CD4-positive, alpha-beta T cell treated with Interleukin-15 for 1 hour (primary cell): ENCODE data around the gene SYNJ2BP.

Experiments
- DNase-seq: peaks from one replicate; pipeline ENCODE4 v3.0.0-alpha.2; 2020

SYNJ2BP gene

GRCh38 chr14:70391493-70392391, 25.1 kb downstream of the SYNJ2BP start:
- DNase-seq, result no peak

GRCh38 chr14:70382536-70382935, 34.4 kb downstream of the SYNJ2BP start:
- no peak for DNase-seq

- DNase-seq, result no peak
Observed at GRCh38 chr14:70380824-70381223, 36.1 kb downstream of the SYNJ2BP start.

GRCh38 chr14:70378696-70379095, 38.2 kb downstream of the SYNJ2BP start:
- DNase-seq, result no peak
